HG02610 (cell line): Measurements from ENCODE around the gene BCDIN3D.
"Not testable (repeated sequence)": the region's sequence is repeated elsewhere in the genome, so short reads cannot be mapped to it uniquely, and the experiment has no call there.

Experiments used
- ATAC-seq: cut with Tn5 transposase; IDR thresholded peaks from one replicate; pipeline ENCODE4 v1.9.1; 2021; ENCODE audit warnings: mild to moderate bottlenecking, moderate library complexity; ENCODE audit not compliant: unreplicated experiment

Gene BCDIN3D, protein sequence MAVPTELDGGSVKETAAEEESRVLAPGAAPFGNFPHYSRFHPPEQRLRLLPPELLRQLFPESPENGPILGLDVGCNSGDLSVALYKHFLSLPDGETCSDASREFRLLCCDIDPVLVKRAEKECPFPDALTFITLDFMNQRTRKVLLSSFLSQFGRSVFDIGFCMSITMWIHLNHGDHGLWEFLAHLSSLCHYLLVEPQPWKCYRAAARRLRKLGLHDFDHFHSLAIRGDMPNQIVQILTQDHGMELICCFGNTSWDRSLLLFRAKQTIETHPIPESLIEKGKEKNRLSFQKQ

DNA sequence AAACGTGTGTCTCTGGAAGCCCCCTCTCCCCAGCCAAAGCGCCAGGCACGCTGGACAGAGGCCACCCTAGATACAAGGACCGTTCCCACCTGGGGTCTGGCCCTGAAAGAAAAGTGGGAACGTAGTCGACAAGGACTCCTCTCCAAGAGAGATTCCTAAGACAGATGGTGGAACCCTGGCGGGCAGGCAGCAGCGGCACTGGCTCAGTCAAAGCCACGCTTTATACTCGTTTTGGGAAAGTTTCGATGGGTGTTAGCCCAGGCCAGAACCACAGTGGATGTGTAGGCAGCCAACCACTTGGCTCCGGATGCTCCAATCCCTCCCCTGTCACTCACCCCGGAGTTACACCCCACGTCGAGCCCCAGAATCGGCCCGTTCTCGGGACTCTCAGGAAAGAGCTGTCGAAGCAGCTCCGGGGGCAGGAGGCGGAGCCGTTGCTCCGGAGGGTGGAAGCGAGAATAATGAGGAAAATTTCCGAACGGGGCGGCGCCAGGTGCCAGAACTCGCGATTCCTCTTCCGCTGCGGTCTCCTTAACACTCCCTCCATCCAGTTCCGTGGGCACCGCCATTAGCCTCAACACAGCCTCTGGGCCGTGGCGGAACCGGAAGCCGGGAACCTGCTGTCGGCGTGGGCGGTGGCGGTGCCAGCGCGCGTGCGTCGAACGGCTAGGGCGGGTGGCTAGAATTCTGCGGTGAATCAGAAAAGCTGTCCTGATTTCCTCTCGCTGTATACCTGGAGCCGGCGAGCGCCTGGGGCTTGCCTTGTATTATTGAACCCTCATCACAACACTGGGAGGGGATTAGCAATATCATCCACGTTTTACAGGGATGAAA, at the start of gene BCDIN3D:
TSS of gene BCDIN3D (minus strand) at position 588 of the 834 bp plus-strand sequence. CDS start at position 569, 19 bp downstream.
- ATAC-seq, result peak; percentile 86

DNA sequence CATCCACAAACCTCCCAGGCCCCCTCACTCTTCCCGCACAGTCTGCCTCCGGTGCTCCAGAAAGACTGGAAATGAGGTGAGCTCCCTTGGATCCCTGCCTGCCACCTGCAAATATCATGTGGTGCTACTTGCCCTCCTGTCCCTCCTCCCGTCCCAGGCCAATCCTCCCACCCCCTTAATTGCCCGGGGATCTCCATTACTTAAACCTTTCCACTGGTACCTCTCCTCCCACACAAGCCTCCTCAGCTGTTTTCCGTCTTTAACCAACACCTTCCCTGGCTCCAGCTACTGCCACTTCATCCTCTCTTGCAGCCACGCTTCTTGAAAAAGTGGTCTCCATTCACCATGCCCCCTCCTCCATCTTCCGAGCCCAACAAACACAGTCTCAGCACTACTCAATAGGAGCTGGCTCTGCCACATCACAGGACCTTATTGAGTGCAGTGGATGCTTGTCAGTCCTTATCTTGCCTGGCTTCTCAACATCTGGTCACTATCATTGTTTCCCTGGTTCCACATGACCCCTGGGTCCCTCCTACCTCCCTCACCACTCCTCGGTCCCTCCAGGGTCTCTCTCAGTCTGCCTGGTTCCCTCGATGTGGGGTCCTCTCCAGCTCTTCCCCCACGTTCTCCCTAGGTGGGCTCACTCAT, 49.3 kb upstream of the BCDIN3D start:
- ATAC-seq, result no peak

- ATAC-seq, result no peak
Observed at GRCh38 chr12:49891476-49891875, 48.6 kb upstream of the BCDIN3D start.

GRCh38 chr12:49891012-49891411, 48.1 kb upstream of the BCDIN3D start:
- ATAC-seq, result no peak

GRCh38 chr12:49890096-49890461, 47.2 kb upstream of the BCDIN3D start:
- no peak for ATAC-seq

DNA sequence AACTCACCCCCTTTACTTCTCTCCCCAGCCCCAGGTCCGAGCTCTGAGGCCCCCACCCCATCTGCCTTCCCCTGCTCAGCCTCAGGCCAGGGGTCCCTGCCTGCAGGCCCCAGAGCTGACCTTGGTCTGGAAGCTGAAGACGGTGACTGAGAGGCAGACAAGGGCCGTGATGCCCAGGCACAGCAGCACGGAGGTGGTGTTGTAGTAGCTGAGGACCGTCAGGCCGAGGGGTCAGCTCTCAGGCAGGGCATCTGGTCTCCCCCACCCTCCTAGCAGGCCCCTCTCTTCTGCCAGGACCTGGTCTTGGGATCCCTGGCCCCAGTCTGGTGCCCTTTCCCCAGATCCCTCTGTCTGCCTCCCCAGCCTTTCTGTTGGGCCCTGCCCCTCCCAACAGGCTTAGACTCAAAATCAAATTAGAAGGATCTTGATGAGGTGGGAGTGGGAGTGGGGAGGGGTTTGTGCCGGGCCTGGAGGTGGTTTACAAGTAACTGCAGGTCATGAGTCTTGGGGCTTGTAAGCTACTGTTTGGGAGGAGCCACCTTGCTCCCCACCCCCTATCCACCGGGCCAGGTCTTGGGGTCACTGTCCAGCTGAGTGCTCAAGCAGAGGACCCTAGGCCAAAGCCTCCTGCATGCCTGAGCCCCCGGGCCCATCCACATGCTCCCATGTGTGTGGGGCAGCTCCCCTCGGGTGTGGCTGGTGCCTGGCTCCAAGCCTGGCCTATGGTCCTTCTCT, 46.6 kb upstream of the BCDIN3D start:
- no peak for ATAC-seq

- ATAC-seq, result no peak
Observed at GRCh38 chr12:49888461-49889151, 45.7 kb upstream of the BCDIN3D start.

- no peak for ATAC-seq
Observed at GRCh38 chr12:49887536-49888401, 44.9 kb upstream of the BCDIN3D start.

DNA sequence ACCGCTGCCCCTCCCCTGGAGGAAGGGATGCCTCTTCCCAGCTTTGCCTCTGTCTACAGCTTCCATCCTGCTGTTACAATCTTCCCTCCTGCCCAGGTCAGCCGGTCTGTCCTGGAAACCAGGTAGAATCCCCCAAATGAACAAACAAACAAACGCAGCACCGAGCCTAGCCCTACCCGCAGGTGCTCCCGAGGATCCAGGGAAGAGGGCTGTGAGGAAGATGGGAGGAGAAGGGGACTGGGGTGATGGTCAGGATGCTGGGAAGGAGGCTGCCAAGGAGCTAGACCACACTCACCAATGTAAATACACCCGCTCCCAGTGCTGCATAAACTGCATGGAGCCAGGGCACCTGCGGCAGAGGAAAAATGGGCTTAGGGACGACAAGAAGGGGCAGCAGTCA, 44.2 kb upstream of the BCDIN3D start:
- ATAC-seq, result no peak

DNA sequence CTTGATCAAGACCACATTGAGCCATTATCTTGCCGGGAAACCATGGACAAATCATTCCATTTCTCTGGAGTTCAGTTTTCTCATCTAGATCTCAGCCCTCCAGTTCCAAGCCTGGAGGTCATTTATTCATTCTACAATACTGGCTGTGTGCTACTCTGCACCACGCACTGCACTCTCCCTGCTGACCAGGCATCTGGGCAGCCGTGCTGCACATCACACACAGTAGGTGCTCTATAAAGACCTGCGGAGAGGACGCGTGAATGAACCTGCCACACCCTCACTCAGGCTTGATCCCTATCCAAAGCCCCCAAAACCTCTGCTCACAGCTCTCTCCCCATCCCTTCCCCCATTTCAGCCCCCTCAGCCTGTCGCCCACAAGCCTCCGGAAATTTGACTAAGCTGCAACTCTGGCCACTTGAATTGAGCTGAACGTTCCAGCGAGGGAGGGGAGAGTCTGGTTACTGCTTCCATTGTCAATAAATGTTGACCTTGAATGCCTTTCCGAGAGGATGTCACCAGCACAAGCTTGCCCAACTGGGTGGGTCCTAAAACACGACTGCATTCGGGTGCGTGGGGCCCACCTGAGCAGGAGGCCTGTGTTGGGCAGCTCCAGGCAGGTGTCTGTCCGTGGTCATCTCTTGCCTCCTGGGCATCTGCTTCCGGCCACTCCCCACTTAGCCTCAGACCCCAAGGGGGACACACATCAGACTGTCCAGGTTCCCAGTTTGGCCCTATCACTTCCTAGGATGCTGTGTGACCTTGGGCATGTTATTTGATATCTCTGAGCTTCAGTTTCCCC, 43.0 kb upstream of the BCDIN3D start:
- no peak for ATAC-seq

GRCh38 chr12:49885118-49885517, 42.2 kb upstream of the BCDIN3D start:
- ATAC-seq, result no peak

GRCh38 chr12:49882851-49883464, 40.1 kb upstream of the BCDIN3D start:
- ATAC-seq, result no peak

- ATAC-seq, result no peak
Observed at GRCh38 chr12:49882248-49882850, 39.4 kb upstream of the BCDIN3D start.

- no peak for ATAC-seq
Observed at GRCh38 chr12:49881415-49882247, 38.7 kb upstream of the BCDIN3D start.

- ATAC-seq, result no peak
Observed at GRCh38 chr12:49880756-49881414, 38.0 kb upstream of the BCDIN3D start.

DNA sequence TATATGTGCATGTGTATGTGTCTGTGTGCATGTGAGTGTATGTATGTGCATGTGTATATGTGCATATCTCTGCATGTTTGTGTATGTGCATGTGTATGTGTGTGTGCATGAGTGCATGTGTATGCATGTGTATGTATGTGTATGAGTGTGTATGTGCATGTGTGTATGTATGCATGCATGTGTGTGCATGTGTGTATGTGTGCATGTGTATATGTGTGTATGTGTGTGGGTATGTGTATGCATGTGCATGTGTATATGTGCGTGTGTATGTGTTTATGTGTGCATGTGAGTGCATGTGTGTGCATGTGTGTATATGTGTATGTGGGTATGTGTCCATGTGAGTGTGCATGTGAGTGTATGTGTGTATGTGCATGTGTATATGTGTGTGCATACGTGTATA, 36.2 kb upstream of the BCDIN3D start:
- ATAC-seq, result not testable (repeated sequence)
